Large intestine (tissue), 3 donors: ENCODE measurements around the gene DENND1A. TPM values are rescaled to one million over a fixed set of nuclear protein-coding genes. Genes with fewer than 3 reads are reported as not detected.
A peak's percentile ranks its signal among the peaks of the same experiment; 100 is the strongest.

ENCODE experiments used
- DNase-seq, 2 donors: peaks; one replicate each; pipeline versions ENCODE4 v3.0.0 to v3.0.0-alpha.2; 2013
- H3K27ac ChIP-seq: one replicate; pipeline ENCODE4 v1.5.1; 2013; ENCODE audit warnings: low read length
- H3K27me3 ChIP-seq: 2 replicates; pipeline ENCODE4 v1.6.1; 2013; ENCODE audit warnings: low read length; ENCODE audit not compliant: control insufficient read depth, insufficient read depth
- H3K36me3 ChIP-seq: 2 replicates; pipeline ENCODE4 v1.6.1; 2013; ENCODE audit warnings: low read length; ENCODE audit not compliant: control insufficient read depth, insufficient read depth
- H3K4me1 ChIP-seq: one replicate; pipeline ENCODE4 v1.6.1; 2013; ENCODE audit warnings: low read length; ENCODE audit not compliant: control insufficient read depth, insufficient read depth
- H3K4me3 ChIP-seq: one replicate; pipeline ENCODE4 v1.5.1; 2013; ENCODE audit warnings: low read length
- H3K9me3 ChIP-seq: one replicate; pipeline ENCODE4 v1.6.1; 2013; ENCODE audit warnings: mild to moderate bottlenecking, low read depth, low read length, moderate library complexity; ENCODE audit not compliant: control insufficient read depth
- WGBS: methylation state at CpG from one replicate; pipeline ENCODE4 v1.1.5; 2013; ENCODE audit warnings: low lambda C conversion rate; ENCODE audit not compliant: insufficient coverage; 5-methylcytosine and 5-hydroxymethylcytosine counted together
- polyA plus RNA-seq: library from polyadenylated mRNA; unstranded; fragments of 120-200 nt; gene quantifications from one replicate; pipeline ENCODE4 v1.2.1, GENCODE V29; 2013

DENND1A gene
- polyA plus RNA-seq, 1 donor: 29.7 TPM

DNA sequence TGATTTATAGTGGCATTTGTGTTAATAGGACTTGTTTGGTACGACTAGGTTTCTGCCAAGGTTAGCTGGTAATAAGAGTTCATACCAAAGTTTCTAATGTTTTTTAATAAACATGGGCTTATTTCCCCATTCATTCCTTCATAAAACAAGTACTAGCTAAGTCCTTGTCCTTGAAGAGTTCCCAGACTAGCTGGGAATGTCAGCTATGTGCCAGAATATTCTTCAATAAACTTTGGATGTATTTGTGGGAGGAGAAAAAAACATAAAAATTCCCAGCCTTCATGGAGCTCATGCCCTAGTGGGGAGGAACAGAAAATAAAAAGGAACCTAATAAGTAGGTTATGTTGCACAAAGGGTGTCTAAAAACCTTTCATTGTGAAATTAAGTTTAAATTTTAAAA is 176.9 kb downstream of the DENND1A start:
- Histone ChIP-seq H3K27ac (no peak overlapping the region), H3K4me1 (no peaks in the 10 kb centered on the region), H3K36me3 (peaks cover 16% of the 10 kb centered on the region), H3K9me3 (no peaks in the 10 kb centered on the region), H3K27me3 (no peaks in the 10 kb centered on the region), H3K4me3 (no peak overlapping the region)
- DNase-seq: no peak
- no CpG with 5 or more reads among the region's 1 CpG for WGBS

DNA sequence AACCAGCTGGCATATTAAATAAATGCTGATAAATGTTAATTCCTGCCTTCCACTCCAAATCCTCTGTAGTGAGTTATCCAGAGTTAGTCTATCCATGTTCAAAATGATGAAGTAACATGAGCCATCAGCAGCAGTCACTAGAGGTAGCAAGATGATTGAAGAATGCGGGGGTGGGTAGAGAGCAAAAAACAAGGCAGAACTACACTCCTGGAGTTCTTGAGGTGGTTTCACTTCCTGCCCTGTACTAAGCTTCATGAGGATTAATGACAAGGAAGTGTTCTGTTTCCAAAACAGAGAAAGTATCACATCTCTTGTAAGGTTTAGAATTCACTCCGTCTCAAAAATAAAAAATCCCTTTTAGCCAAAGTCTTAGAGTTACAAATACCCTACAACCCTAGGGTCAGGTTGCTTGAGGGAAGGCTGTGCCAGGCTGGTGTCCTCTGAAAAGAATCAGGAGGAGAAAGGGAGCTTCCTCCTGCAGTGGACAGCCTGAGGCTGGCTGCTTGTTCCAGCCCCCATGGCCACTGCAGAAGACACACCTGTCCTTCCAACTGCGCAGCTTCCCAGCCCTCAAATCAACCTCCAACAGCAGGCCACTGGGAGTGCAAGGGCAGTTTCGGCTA is 180.2 kb downstream of the DENND1A start:
- WGBS: no CpG with 5 or more reads among the region's 4 CpGs
- Histone ChIP-seq H3K9me3 (no peaks in the 10 kb centered on the region), H3K27me3 (no peaks in the 10 kb centered on the region), H3K27ac (no peak overlapping the region), H3K36me3 (peaks cover 2% of the 10 kb centered on the region), H3K4me1 (no peaks in the 10 kb centered on the region), H3K4me3 (no peak overlapping the region)
- no peak for DNase-seq

- WGBS: 100% methylated on average over 1 of the region's 1 CpG
- no peak overlapping the region for H3K4me3 ChIP-seq
- H3K27me3 ChIP-seq: no peaks in the 10 kb centered on the region
Measured at GRCh38 chr9:123746765-123747164, 183.2 kb downstream of the DENND1A start.

GRCh38 chr9:123745933-123746332 is 184.0 kb downstream of the DENND1A start:
- Histone ChIP-seq H3K4me1 (no peaks in the 10 kb centered on the region), H3K27ac (no peak overlapping the region), H3K27me3 (no peaks in the 10 kb centered on the region), H3K9me3 (no peaks in the 10 kb centered on the region), H3K4me3 (no peak overlapping the region), H3K36me3 (peaks cover 2% of the 10 kb centered on the region)
- 86% methylated on average over 1 of the region's 1 CpG for WGBS
- DNase-seq: no peak

More at GRCh38 chr9:123746765-123747164, 183.2 kb downstream of the DENND1A start:
- no peaks in the 10 kb centered on the region for H3K9me3 ChIP-seq
- peaks cover 2% of the 10 kb centered on the region for H3K36me3 ChIP-seq
- H3K4me1 ChIP-seq: no peaks in the 10 kb centered on the region
- DNase-seq: no peak
- no peak overlapping the region for H3K27ac ChIP-seq

- WGBS: no CpG with 5 or more reads among the region's 2 CpGs
- no peak for DNase-seq
- no peak overlapping the region for H3K4me3 ChIP-seq
- no peaks in the 10 kb centered on the region for H3K4me1 ChIP-seq
- H3K36me3 ChIP-seq: peaks cover 2% of the 10 kb centered on the region
- H3K9me3 ChIP-seq: no peaks in the 10 kb centered on the region
- no peaks in the 10 kb centered on the region for H3K27me3 ChIP-seq
- H3K27ac ChIP-seq: no peak overlapping the region
Measured at GRCh38 chr9:123745451-123745850, 184.5 kb downstream of the DENND1A start.

DNA sequence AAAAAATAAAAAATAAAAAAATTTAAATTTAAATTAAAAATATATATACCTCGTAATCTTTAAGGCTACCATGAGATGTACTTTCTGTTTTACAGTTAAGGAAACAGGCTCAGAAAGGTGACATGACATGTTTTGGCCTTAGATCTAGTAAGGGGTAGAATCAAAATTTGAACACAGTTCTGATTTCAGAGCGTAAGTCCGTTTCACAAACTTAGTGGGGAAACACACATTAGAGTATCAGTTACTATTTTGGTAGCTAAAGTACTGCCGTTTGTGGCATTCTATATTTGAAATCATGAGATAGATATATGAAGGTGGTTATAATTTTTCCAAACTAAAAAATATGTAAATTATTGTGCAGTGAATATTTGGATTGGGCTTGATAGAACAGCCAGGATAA is 186.2 kb downstream of the DENND1A start:
- Histone ChIP-seq H3K4me3 (no peak overlapping the region), H3K9me3 (no peaks in the 10 kb centered on the region), H3K4me1 (no peaks in the 10 kb centered on the region), H3K27me3 (no peaks in the 10 kb centered on the region), H3K36me3 (peaks cover 2% of the 10 kb centered on the region), H3K27ac (no peak overlapping the region)
- WGBS: 100% methylated on average over 1 of the region's 4 CpGs
- DNase-seq: no peak

- no peak overlapping the region for H3K4me3 ChIP-seq
- 100% methylated on average over 2 of the region's 7 CpGs for WGBS
- no peaks in the 10 kb centered on the region for H3K9me3 ChIP-seq
- DNase-seq: peak in 1 of 2 donors; percentile 14
- H3K27ac ChIP-seq: no peak overlapping the region
- no peaks in the 10 kb centered on the region for H3K36me3 ChIP-seq
- H3K27me3 ChIP-seq: no peaks in the 10 kb centered on the region
- no peaks in the 10 kb centered on the region for H3K4me1 ChIP-seq
Measured at GRCh38 chr9:123742009-123742767, 187.7 kb downstream of the DENND1A start.

DNA sequence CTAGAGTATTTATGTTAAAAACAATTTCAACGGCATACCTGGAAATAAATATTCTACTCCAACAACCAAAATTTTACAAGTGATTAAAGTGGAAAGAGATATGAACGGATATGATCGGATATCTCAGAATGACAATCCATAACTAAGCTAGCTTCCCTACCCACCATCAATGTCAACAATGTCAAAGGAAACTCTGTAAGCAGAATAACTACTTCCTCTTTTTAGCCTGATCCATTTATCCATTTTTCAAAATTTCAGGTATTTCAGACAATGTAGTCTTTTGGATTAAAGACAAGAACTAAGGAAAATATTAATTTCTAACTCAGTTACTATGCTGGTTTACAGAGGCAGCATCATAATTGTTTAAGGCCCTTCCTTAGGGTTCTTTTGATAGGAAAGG is 188.7 kb downstream of the DENND1A start:
- no peak for DNase-seq
- H3K4me1 ChIP-seq: no peaks in the 10 kb centered on the region
- no peaks in the 10 kb centered on the region for H3K27me3 ChIP-seq
- WGBS: no CpG with 5 or more reads among the region's 3 CpGs
- H3K4me3 ChIP-seq: no peak overlapping the region
- H3K36me3 ChIP-seq: no peaks in the 10 kb centered on the region
- no peaks in the 10 kb centered on the region for H3K9me3 ChIP-seq
- H3K27ac ChIP-seq: no peak overlapping the region

- 69% methylated on average over 2 of the region's 2 CpGs for WGBS
- Histone ChIP-seq H3K4me3 (no peak overlapping the region), H3K9me3 (no peaks in the 10 kb centered on the region), H3K27ac (no peak overlapping the region), H3K27me3 (no peaks in the 10 kb centered on the region), H3K4me1 (no peaks in the 10 kb centered on the region), H3K36me3 (no peaks in the 10 kb centered on the region)
- no peak for DNase-seq
Measured at GRCh38 chr9:123739902-123740301, 190.0 kb downstream of the DENND1A start.

DNA sequence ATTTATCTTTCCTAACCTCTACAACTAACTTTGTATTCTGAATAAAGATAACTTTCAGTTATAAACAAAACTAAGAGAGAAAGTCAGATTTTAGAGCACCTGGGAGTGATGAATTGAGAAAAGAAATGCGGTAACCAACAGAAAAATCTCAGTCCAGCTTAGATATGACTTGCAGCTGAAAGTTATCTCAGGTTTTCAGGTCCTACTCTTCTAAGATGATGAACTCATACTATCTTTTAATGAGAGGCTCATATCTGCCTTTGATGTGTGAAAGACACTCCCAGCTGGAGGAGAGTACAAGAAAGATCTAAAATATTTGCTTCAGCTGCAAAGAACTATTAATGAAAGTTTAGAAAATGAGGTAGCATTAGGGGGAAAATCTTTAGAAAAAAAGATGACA is 190.5 kb downstream of the DENND1A start:
- no CpG with 5 or more reads among the region's 1 CpG for WGBS
- no peak for DNase-seq
- H3K9me3 ChIP-seq: no peaks in the 10 kb centered on the region
- H3K36me3 ChIP-seq: no peaks in the 10 kb centered on the region
- no peak overlapping the region for H3K27ac ChIP-seq
- H3K27me3 ChIP-seq: no peaks in the 10 kb centered on the region
- H3K4me1 ChIP-seq: no peaks in the 10 kb centered on the region
- H3K4me3 ChIP-seq: no peak overlapping the region

DNA sequence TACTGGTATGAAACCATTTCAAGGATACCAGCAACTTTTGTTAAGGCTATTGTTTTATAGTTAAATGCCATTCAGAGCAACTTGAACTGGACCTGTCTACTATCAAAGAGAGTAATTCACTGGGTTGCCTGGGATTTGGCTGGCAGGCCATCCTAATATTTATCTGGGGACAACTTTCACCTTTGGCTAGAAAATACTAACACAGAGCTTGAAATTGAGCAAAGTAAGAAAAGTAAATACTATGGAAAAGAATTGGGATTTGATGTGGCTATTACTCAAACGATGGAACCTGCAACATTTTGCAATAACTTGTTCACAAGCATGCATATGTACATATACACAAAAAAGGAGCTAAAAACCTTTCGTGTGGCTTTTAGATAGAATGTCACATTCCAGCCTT is 191.3 kb downstream of the DENND1A start:
- no CpG with 5 or more reads among the region's 2 CpGs for WGBS

More for the DNA sequence above, 191.3 kb downstream of the DENND1A start:
- Histone ChIP-seq H3K9me3 (no peaks in the 10 kb centered on the region), H3K4me1 (no peaks in the 10 kb centered on the region), H3K27me3 (no peaks in the 10 kb centered on the region), H3K36me3 (no peaks in the 10 kb centered on the region), H3K4me3 (no peak overlapping the region), H3K27ac (no peak overlapping the region)
- no peak for DNase-seq
